M059J (cell line): ENCODE measurements around the gene TMEM204. TPM values are rescaled to one million over a fixed set of nuclear protein-coding genes. Genes with fewer than 3 reads are reported as not detected.

Experiments used
- DNase-seq: peaks from one replicate; pipeline ENCODE4 v3.0.0-alpha.2; 2012; ENCODE audit warnings: low read depth
- total RNA-seq: library from RNA; depleted of rRNA; stranded (reverse); fragments of >200 nt; shearing (Covaris generic); gene quantifications from 2 replicates; pipeline ENCODE4 v1.2.3, GENCODE V29; 2014

Gene TMEM204
- total RNA-seq, 1 experiment from 2014 or later = not detected

GRCh38 chr16:1499756-1500464 is 33.6 kb upstream of the TMEM204 start:
- no peak for DNase-seq

DNA sequence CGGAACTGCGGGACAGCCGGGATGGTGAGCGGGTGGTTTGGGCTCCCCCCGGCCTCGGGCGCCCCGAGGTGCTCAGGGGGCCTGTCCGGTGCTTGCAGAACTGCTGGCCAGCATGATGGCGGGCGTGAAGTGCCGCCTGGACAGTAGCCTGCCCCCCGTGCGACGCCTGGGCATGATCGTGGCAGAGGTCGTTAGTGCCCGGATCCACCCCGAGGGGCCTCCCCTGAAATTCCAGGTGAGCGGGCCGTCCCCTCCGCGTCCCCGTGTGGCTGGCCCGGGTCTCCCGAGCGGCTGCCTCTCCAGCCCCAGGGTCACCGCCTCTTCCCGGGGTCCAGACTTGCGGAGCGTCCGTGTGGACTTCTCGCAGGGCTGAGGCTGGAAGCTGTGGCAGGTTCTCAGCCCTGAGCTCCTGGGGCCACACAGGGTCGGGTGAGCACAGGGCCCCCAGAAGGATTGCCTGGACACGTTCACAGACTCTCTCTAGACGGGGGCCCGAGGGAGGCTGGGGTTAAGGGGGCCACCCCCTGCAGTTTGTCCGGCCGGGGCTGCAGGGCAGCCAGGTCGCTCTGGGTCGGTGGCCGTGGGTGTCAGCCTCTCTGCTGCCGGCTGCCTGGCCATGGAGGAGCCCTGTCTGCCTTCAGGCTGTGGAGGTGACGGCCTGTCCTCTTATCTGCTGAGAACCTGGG is 32.9 kb upstream of the TMEM204 start:
- DNase-seq = no peak

DNA sequence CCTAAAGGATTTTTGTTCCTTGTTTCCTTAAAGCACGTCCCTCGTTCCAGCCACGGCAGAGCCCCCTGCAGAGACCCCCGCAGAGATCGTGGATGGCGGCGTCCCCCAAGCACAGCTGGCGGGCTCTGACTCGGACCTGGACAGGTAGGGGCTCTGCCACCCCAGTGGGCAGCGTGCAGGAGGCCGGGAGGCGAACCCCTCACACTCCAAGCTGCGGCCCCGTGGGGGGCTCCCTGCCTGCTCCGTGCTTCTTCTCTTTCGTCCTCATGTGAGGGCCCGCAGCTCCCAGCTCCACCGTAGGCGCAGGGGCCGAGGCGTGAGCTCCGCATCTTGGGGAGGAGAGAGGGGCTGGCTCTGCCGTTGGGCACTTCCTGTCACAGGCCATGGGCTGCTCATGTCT is 31.8 kb upstream of the TMEM204 start:
- no peak for DNase-seq

DNA sequence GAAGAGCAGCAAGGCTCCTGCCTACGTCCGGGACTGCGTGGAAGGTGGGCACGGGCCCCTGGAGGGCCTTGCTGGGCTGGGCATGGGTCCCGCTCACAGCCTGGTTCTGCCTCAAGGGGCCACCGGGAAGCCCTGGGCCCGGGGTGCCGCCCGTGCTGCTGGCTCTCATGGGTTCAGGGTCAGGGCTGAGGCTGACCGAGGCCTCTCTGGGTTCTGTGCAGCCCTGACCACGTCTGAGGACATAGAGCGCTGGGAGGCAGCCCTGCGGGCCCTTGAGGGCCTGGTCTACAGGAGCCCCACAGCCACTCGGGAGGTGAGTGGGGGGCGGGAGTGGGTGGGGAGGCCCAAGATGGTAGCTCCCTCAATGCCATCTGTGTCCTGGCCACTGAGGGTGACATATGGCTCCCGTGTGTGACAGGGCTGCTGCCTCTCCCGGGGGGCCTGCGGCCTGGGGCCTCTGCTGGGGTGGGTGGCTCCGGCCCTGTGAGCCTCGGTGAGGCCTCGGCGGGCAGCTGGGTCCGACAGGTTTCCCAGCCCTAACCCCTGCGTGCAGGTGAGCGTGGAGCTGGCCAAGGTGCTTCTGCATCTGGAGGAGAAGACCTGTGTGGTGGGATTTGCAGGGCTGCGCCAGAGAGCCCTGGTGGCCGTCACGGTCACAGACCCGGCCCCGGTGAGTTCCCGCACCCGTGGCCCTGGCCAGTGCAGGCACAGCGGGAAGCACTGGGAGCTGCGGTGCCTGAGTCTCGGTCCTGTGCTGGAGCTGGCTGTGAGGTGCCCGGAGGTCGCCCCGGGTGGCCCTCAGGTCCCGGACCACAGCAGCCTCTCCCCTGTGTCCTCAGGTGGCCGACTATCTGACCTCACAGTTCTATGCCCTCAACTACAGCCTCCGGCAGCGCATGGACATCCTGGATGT is 31.1 kb upstream of the TMEM204 start:
- DNase-seq = no peak

GRCh38 chr16:1503110-1503955 is 30.1 kb upstream of the TMEM204 start:
- DNase-seq = no peak

DNA sequence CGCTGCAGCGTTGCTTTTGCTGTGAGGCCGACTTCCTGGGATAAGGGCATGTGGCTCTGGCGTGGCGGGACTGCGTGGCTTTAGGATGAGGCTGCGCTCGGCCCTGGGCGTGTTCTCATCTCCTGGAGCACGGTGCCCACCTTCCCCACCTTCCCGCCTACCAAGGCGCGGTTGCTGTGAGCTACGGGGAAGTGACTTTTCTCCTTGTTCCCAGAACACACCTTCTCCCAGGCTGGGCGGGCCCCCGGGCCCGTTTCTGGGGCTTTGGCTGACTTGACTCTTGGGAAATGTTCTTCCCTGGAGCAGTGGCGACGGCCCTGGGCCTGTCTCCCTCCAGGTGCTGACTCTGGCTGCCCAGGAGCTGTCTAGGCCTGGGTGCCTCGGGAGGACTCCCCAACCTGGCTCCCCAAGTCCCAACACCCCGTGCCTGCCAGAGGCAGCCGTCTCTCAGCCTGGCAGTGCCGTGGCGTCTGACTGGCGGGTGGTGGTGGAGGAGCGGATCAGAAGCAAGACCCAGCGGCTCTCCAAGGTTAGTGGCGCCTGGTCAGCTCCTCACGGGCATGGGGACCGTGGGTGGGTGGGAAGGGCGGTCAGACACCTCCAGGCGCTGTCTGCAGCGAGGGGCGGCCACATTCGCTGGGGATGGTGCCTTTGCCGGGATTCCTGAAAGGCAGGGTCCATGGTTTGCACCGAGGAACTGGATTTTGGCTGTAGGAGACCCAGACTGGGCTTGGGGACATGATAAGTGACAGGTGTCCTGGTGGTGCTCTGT is 28.2 kb upstream of the TMEM204 start:
- no peak for DNase-seq

- DNase-seq = no peak
Measured at GRCh38 chr16:1505912-1506311, 27.6 kb upstream of the TMEM204 start.

DNA sequence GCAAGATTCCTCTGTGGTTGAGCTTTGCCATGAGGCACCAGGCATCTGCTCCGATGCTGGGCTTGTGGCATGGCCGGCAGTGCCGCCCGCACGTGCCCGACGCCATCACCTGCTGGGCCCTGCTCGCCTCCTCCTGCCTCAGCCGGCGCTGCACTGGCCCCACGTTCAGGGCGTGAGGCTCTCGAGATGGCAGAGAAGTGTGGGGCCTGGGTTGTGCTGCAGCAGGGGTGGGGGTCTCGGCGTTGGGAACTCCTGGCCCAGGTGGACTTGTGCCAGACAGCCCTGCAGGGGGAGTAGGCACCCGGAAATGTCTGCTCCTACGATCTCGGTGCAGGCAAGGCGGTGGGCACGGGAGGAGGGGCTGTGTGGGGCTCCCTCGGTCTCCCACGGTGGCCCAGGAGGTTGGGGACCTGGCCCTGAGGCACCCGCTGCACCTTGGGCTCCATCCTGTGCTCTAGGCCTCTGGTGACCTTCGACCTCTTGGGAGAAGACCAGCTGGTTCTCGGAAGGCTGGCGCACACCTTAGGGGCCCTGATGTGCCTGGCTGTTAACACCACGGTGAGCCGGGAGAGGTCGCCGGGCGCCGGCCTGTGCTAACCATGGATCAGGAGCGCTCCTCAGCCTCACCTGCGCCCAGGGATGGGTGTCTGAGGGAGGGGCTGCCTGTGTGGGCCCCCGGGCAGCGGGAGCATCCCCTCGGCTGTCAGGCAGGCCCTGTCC is 26.8 kb upstream of the TMEM204 start:
- DNase-seq = no peak

GRCh38 chr16:1508494-1509187 is 24.8 kb upstream of the TMEM204 start:
- no peak for DNase-seq

- no peak for DNase-seq
Measured at GRCh38 chr16:1509307-1510221, 23.9 kb upstream of the TMEM204 start.

DNA sequence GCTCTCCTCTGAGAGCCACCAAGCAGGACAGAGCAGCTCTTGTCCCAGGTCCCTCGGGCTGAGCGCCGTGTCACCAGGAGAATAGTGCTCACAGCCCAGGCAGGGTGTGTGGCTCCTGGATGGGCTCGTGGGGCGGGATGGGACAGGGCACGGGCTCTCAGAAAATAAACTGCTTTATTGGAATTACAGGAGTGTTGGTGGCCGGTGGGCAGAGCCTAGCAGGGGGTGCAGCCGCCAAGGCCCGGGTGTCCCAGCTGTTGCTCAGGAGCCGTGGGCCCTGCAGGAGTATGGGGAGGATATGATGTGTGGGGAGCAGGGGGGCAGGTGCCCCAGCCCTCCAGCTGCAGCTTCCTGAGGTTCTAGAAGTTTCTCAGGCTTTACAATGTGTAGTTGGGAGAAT is 23.2 kb upstream of the TMEM204 start:
- no peak for DNase-seq

GRCh38 chr16:1510941-1511351 is 22.5 kb upstream of the TMEM204 start:
- no peak for DNase-seq

GRCh38 chr16:1511662-1512569 is 21.6 kb upstream of the TMEM204 start:
- DNase-seq = no peak

DNA sequence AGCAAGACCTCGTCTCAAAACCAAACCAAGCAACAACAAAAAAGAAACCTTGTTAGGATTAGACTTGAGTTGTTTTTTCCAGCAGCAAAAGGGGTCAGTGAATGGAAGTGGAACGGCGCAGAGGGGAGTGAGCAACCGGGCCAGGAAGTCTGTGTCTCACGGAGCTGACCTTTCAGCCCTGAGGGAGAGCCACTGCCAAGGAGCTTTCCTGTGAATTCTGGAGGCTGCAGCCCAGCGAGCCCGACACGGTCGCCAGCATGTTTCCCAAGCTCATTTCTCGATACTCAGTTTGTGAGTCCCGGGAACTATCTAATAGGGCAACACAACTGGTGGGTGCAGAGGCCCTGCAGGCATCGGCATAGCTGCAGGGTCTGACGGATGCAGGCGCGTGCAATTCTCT is 20.7 kb upstream of the TMEM204 start:
- DNase-seq = no peak

DNA sequence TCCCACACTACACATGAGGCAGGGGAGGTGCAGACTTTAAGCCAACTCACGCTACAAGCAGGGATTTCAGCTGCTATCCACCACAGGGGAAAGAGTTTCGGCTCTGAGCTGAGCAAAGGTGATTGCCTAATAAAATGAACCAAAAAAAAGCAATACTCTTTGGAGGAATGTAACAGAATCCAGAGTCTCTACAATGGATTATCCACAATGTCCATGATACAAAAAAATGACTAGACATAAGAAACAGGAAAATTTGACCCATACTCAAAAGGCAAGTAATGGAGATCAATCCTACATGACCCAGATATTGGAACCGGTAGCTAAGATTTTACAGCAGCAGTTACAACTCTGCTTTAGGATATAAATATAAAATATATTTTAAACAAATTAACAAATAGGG is 19.0 kb upstream of the TMEM204 start:
- DNase-seq = no peak

DNA sequence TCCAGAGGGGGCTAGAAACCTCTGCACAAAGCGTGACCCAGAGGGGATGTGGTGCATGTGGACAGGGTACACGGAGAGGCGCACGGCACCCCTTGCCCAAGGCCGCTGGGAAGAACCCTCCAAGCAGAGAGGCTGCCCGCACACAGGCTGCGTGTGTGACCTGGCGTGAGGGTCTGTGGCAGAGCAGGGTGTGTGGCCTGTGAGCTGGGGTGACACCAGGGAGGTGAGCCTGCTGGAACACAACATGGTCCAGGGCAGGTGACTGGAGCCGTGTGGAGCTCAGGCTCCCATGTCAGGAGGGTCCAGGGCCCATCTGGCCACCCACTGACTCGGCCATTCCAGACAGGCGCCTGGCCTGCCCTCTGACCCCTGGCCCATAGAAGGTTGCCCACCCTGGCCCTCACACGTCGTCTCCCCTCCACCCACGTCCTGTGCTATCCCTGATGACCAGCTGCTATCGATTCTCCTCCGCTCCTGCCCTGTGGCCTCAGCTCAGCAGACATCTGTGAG is 14.8 kb upstream of the TMEM204 start:
- DNase-seq = no peak

DNA sequence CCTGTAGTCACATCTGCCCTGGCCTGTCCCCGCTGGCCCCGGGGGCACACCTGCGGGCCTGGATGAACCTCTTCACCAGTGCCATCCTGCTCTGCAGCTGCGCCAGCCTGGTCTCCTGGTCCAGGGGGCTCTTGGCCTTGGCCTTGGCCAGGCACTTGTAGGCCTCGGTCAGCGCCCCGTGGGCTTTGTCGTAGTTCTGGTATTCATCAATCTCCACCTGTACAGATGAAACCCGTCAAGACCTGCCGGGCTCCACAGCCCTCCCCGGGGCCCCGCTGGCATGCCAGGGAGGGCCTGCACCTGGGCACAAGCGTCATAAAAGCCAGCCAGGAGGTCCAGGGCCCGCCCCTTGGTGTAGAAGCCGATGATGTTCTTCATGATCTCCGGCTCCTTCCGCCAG is 13.6 kb upstream of the TMEM204 start:
- DNase-seq = no peak
